Panc1 (cell line): Measurements from ENCODE around the gene WDR59. TPM values are rescaled to one million over a fixed set of nuclear protein-coding genes. Genes with fewer than 3 reads are reported as not detected.

Experiments
- ATAC-seq: fragments of 200-7000 bp; cut with Tn5 transposase; 2 replicates; pipeline ENCODE4 v1.9.1; 2020; ENCODE audit warnings: mild to moderate bottlenecking, moderate library complexity
- BruUV-seq: library from RNA; stranded (reverse); fragments of 400-500 nt; replicated peaks from 2 replicates; lab custom pipeline; 2021; lab: Mats Ljungman, UMichigan
- CTCF ChIA-PET: fragments of 300-600 bp; sonication (Branson Sonifier 250); formaldehyde crosslinking; loops from one replicate; lab custom pipeline; 2022; ENCODE audit warnings: antibody characterized with exemption; lab: Charles Lee
- POLR2A ChIA-PET: fragments of 300-600 bp; sonication (Branson Sonifier 250); formaldehyde crosslinking; loops from one replicate; lab custom pipeline; 2022; ENCODE audit warnings: antibody characterized with exemption; lab: Charles Lee
- DNase-seq: peaks from one replicate; pipeline ENCODE4 v3.0.0-alpha.2; 2010; ENCODE audit warnings: low read depth, low spot score
- H3K27ac ChIP-seq: 2 replicates; pipeline ENCODE4 v1.5.1; 2011; ENCODE audit warnings: mild to moderate bottlenecking, low read length, inconsistent platforms
- H3K27me3 ChIP-seq: fragments of 200-500 bp; sonication (Bioruptor generic); 2 replicates; pipeline ENCODE4 v1.6.0; 2014; ENCODE audit warnings: low read length, inconsistent platforms; ENCODE audit not compliant: control insufficient read depth, insufficient read depth
- H3K36me3 ChIP-seq: fragments of 200-500 bp; sonication (Bioruptor generic); 2 replicates; pipeline ENCODE4 v1.5.1; 2014; ENCODE audit warnings: inconsistent platforms, mild to moderate bottlenecking, low read length, moderate library complexity; ENCODE audit not compliant: control insufficient read depth, insufficient read depth
- H3K4me1 ChIP-seq: 2 replicates; pipeline ENCODE4 v1.5.1; 2011; ENCODE audit warnings: inconsistent platforms, mild to moderate bottlenecking, low read length, moderate library complexity; ENCODE audit not compliant: control insufficient read depth, insufficient read depth
- H3K4me3 ChIP-seq, 2 experiments: 2 replicates each; pipeline ENCODE4 v1.5.1; 2011 to 2012; ENCODE audit warnings: low read depth in 2 of 2, low read length in 2 of 2, mild to moderate bottlenecking in 2 of 2, inconsistent platforms in 1 of 2, moderate library complexity in 1 of 2
- H3K9me3 ChIP-seq: fragments of 200-500 bp; sonication (Bioruptor generic); 2 replicates; pipeline ENCODE4 v1.5.1; 2014; ENCODE audit warnings: low read depth, mild to moderate bottlenecking, inconsistent platforms, low read length, moderate library complexity; ENCODE audit not compliant: control insufficient read depth, insufficient read depth
- CTCF ChIP-seq: fragments of 450-650 bp; IDR thresholded peaks from 2 replicates; pipeline ENCODE4 v1.5.1; 2017; ENCODE audit warnings: mild to moderate bottlenecking
- POLR2AphosphoS5 ChIP-seq: IDR thresholded peaks from 2 replicates; pipeline ENCODE4 v1.6.1; 2012; ENCODE audit warnings: mild to moderate bottlenecking, low read depth, low read length, moderate library complexity
- REST ChIP-seq, 2 experiments: IDR thresholded peaks; 2 replicates each; pipeline ENCODE4 v1.6.1; 2011 to 2012; ENCODE audit warnings: low read depth in 2 of 2, control low read depth in 1 of 2, low read length in 1 of 2, mild to moderate bottlenecking in 1 of 2, moderate library complexity in 1 of 2; ENCODE audit not compliant: insufficient read depth in 1 of 2
- SIN3A ChIP-seq: IDR thresholded peaks from 2 replicates; pipeline ENCODE4 v1.6.1; 2012; ENCODE audit warnings: low read depth, mild to moderate bottlenecking, low read length, moderate library complexity, borderline replicate concordance; ENCODE audit not compliant: insufficient read depth
- TCF7L2 ChIP-seq: IDR thresholded peaks from 2 replicates; pipeline ENCODE4 v1.6.1; 2011; ENCODE audit warnings: mild to moderate bottlenecking, low read depth, low read length, inconsistent platforms
- in situ Hi-C: cut with HindIII; loops from 2 replicates; pipeline ENCODE4 v1.10.0; 2016; ENCODE audit warnings: low sequenced_read_pairs, low pct_unique_long_range_greater_than_20kb
- intact Hi-C: fragments of 100-400 bp; cut with micrococcal nuclease; formaldehyde crosslinking; loops from one replicate; pipeline ENCODE4 v1.10.0; 2022; ENCODE audit not compliant: unreplicated experiment
- total RNA-seq: library from RNA; stranded (reverse); gene quantifications from one replicate; pipeline ENCODE4 v1.2.1, GENCODE V29; 2021; ENCODE audit not compliant: unreplicated experiment

WDR59 gene
- total RNA-seq, 1 experiment from 2014 or later: 58.7 TPM

- intact Hi-C loops: no loop called here
- Histone ChIP-seq H3K4me1 (no peaks in the 10 kb centered on the region), H3K27me3 (peaks cover 2% of the 10 kb centered on the region; the same call in 1 of the 2 replicates), H3K4me3 (no peak overlapping the region), H3K36me3 (no peaks in the 10 kb centered on the region), H3K27ac (no peak overlapping the region), H3K9me3 (no peaks in the 10 kb centered on the region)
- CTCF ChIA-PET: no interaction called here
- DNase-seq: no peak
- BruUV-seq: no TSS peak
- TF ChIP-seq TCF7L2: no peak
- no peak for TF ChIP-seq CTCF
- TF ChIP-seq REST (IDR thresholded peaks at IDR 0.05; ENCODE audit: insufficient read depth in 1 of 2, low read depth in 2 of 2, low read length in 1 of 2): no peak
- TF ChIP-seq POLR2AphosphoS5: no peak
- no peak for TF ChIP-seq SIN3A
- in situ Hi-C loops: no loop called here
- ATAC-seq: no peak
- POLR2A ChIA-PET: no interaction called here
Observed at GRCh38 chr16:74829637-74830036, 155.3 kb downstream of the WDR59 start.

- Histone ChIP-seq H3K4me1 (no peaks in the 10 kb centered on the region), H3K36me3 (no peaks in the 10 kb centered on the region), H3K27ac (no peak overlapping the region), H3K4me3 (no peak overlapping the region), H3K9me3 (no peaks in the 10 kb centered on the region), H3K27me3 (peaks cover 2% of the 10 kb centered on the region; the same call in 1 of the 2 replicates)
- BruUV-seq: no TSS peak
- DNase-seq (no peak), ATAC-seq (no peak)
- intact Hi-C loops: no loop called here
- in situ Hi-C loops: no loop called here
- ChIA-PET POLR2A (no interaction called here), CTCF (no interaction called here)
- TF ChIP-seq CTCF: no peak
Observed at GRCh38 chr16:74825941-74826340, 159.0 kb downstream of the WDR59 start.
